Liver (tissue), 9 donors: ENCODE data around the gene ATG10. TPM values are rescaled to one million over a fixed set of nuclear protein-coding genes. Genes with fewer than 3 reads are reported as not detected.

Experiments used
- DNase-seq: peaks from one replicate; pipeline ENCODE4 v3.0.0-alpha.2; 2017; ENCODE audit warnings: low spot score
- H3K27ac ChIP-seq, 2 donors: one replicate each; pipeline ENCODE4 v1.7.0; 2013; ENCODE audit warnings: inconsistent platforms in 2 of 2, low read length in 2 of 2, control low read depth in 1 of 2, low read depth in 1 of 2, mild to moderate bottlenecking in 1 of 2
- H3K27me3 ChIP-seq, 4 donors: one replicate each; pipeline versions ENCODE4 v1.6.1 to v1.7.0; 2013; ENCODE audit warnings: low read length in 3 of 4, inconsistent platforms in 1 of 4, mild to moderate bottlenecking in 1 of 4, moderate library complexity in 1 of 4; ENCODE audit not compliant: control insufficient read depth in 4 of 4, insufficient read depth in 4 of 4
- H3K36me3 ChIP-seq, 4 donors: one replicate each; pipeline versions ENCODE4 v1.6.1 to v1.7.0; 2013; ENCODE audit warnings: low read length in 3 of 4, mild to moderate bottlenecking in 3 of 4, low read depth in 1 of 4, moderate library complexity in 1 of 4; ENCODE audit not compliant: control insufficient read depth in 4 of 4, insufficient read depth in 3 of 4
- H3K4me1 ChIP-seq, 4 donors: one replicate each; pipeline versions ENCODE4 v1.6.1 to v1.7.0; 2013; ENCODE audit warnings: low read length in 3 of 4, mild to moderate bottlenecking in 3 of 4, moderate library complexity in 1 of 4; ENCODE audit not compliant: control insufficient read depth in 4 of 4, insufficient read depth in 4 of 4
- H3K4me3 ChIP-seq, 3 donors: one replicate each; pipeline versions ENCODE4 v1.6.1 to v1.7.0; 2013; ENCODE audit warnings: low read length in 3 of 3, control low read depth in 1 of 3, low read depth in 1 of 3, mild to moderate bottlenecking in 1 of 3
- H3K9ac ChIP-seq, 2 donors: one replicate each; pipeline ENCODE4 v1.7.0; 2013; ENCODE audit warnings: low read length in 2 of 2, mild to moderate bottlenecking in 2 of 2, moderate library complexity in 2 of 2, control low read depth in 1 of 2, low read depth in 1 of 2
- H3K9me3 ChIP-seq, 4 donors: one replicate each; pipeline versions ENCODE4 v1.6.1 to v1.7.0; 2013; ENCODE audit warnings: low read length in 3 of 4; ENCODE audit not compliant: control insufficient read depth in 4 of 4
- ATF3 ChIP-seq: IDR thresholded peaks from 2 replicates; pipeline ENCODE4 v1.6.1; 2016; ENCODE audit warnings: antibody characterized with exemption
- EGR1 ChIP-seq, 2 donors: IDR thresholded peaks; 2 replicates each; pipeline ENCODE4 v1.6.1; 2016 to 2018; ENCODE audit warnings: antibody characterized with exemption in 2 of 2, low read depth in 2 of 2
- FOXA1 ChIP-seq: IDR thresholded peaks from 2 replicates; pipeline ENCODE4 v1.6.1; 2016; ENCODE audit warnings: antibody characterized with exemption
- FOXA2 ChIP-seq: IDR thresholded peaks from 2 replicates; pipeline ENCODE4 v1.6.1; 2016; ENCODE audit warnings: antibody characterized with exemption
- GABPA ChIP-seq, 2 donors: IDR thresholded peaks in 1 of 2; conservative IDR thresholded peaks in 1 of 2; 2 replicates each; pipeline ENCODE4 v1.6.1; 2016; ENCODE audit warnings: antibody characterized with exemption in 2 of 2, mild to moderate bottlenecking in 1 of 2, moderate library complexity in 1 of 2
- HNF4A ChIP-seq, 2 donors: conservative IDR thresholded peaks; 2 replicates each; pipeline ENCODE4 v1.6.1; 2016; ENCODE audit warnings: antibody characterized with exemption in 2 of 2, mild to moderate bottlenecking in 2 of 2
- HNF4G ChIP-seq: IDR thresholded peaks from 2 replicates; pipeline ENCODE4 v1.6.1; 2016; ENCODE audit warnings: antibody characterized with exemption
- JUND ChIP-seq, 2 donors: IDR thresholded peaks; 2 replicates each; pipeline ENCODE4 v1.6.1; 2016; ENCODE audit warnings: antibody characterized with exemption in 2 of 2
- NR2F2 ChIP-seq: IDR thresholded peaks from 2 replicates; pipeline ENCODE4 v1.6.1; 2016; ENCODE audit warnings: antibody characterized with exemption
- RAD21 ChIP-seq, 2 donors: IDR thresholded peaks; 2 replicates each; pipeline ENCODE4 v1.6.1; 2016; ENCODE audit warnings: antibody characterized with exemption in 2 of 2, mild to moderate bottlenecking in 2 of 2
- REST ChIP-seq: IDR thresholded peaks from 2 replicates; pipeline ENCODE4 v1.6.1; 2016; ENCODE audit warnings: antibody characterized with exemption, mild to moderate bottlenecking
- RXRA ChIP-seq, 2 donors: IDR thresholded peaks; 2 replicates each; pipeline ENCODE4 v1.6.1; 2017 to 2018; ENCODE audit warnings: antibody characterized with exemption in 2 of 2, mild to moderate bottlenecking in 1 of 2
- TAF1 ChIP-seq: conservative IDR thresholded peaks from 2 replicates; pipeline ENCODE4 v1.6.1; 2016; ENCODE audit warnings: antibody characterized with exemption, mild to moderate bottlenecking
- YY1 ChIP-seq: IDR thresholded peaks from 2 replicates; pipeline ENCODE4 v1.6.1; 2016; ENCODE audit warnings: antibody characterized with exemption, mild to moderate bottlenecking
- WGBS: extraction: QIAGEN DNeasy Blood & Tissue Kit; methylation state at CpG from one replicate; pipeline ENCODE4 v1.1.7; 2013; 5-methylcytosine and 5-hydroxymethylcytosine counted together
- polyA plus RNA-seq, 2 donors: library from polyadenylated mRNA; stranded (reverse) in 1 of 2; unstranded in 1 of 2; fragments of 200-250 nt in 1 of 2; fragments of >200 nt in 1 of 2; fragmentation: Nextera tagmentation in 1 of 2; extraction: Ambion mirVana in 1 of 2; gene quantifications; one replicate each; pipeline versions ENCODE4 v1.2.1 to v1.2.3, GENCODE V29; 2013 to 2015
- total RNA-seq, 2 donors: library from RNA; depleted of rRNA; stranded (reverse); fragments of >200 nt; gene quantifications; one replicate each; pipeline ENCODE4 v1.2.3, GENCODE V29; 2014
- TF ChIP-seq, protein P1 (sequence below): IDR thresholded peaks from 2 replicates; pipeline ENCODE4 v1.6.1; 2016; ENCODE audit warnings: antibody characterized with exemption
- TF ChIP-seq, protein P2 (sequence below): IDR thresholded peaks from 2 replicates; pipeline ENCODE4 v1.6.1; 2016; ENCODE audit warnings: antibody characterized with exemption
- donor health status: healthy.
- donor health status: healthy.
- donor health status: healthy.
- donor health status: healthy.
- donor health status: healthy.

The ATG10 gene
- total and polyA plus RNA-seq, 4 donors = 3.1 to 7.8 (median 7.4) TPM

DNA sequence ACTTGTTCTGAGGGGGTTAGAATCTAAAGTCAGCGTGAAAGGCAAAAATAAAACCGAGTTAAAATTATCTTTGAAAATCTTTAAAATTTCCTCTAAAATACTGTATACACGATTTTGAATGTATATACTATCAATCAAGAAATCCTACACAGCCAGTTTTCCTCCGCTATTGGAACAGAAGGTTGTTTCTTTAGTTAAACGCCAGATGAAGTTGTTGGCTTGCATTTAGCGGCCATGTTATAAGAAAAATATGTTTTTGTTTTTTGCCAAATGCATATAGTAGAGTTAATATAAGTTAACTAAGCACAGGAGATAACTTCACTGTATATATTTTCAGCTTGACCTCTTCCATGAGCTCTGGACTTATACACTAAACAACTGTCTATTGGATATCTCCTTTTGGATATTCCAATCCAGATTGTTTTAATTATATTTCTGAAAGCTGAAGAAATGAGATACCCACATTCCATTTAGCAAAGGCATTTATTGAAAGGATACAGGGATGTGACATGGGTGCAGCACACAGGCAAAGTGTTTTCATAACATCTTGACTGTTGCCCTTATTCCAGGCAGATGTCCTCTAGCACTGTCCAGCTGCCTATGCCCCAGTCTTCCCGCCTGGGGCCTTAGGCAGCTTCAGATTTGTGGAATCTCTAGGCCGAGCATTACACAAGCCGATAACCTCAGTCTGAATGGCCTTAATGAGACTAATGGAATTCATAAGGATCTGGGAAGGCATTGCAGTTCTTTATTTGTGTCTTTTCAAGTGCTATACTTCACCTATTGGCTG lies 10.0 kb upstream of the ATG10 start:
- Histone ChIP-seq H3K27ac (no peak overlapping the region), H3K27me3 (no peaks in the 10 kb centered on the region), H3K4me3 (no peak overlapping the region), H3K9me3 (no peaks in the 10 kb centered on the region), H3K4me1 (no peaks in the 10 kb centered on the region), H3K36me3 (no peaks in the 10 kb centered on the region), H3K9ac (no peak overlapping the region)
- TF ChIP-seq, protein P1, sequence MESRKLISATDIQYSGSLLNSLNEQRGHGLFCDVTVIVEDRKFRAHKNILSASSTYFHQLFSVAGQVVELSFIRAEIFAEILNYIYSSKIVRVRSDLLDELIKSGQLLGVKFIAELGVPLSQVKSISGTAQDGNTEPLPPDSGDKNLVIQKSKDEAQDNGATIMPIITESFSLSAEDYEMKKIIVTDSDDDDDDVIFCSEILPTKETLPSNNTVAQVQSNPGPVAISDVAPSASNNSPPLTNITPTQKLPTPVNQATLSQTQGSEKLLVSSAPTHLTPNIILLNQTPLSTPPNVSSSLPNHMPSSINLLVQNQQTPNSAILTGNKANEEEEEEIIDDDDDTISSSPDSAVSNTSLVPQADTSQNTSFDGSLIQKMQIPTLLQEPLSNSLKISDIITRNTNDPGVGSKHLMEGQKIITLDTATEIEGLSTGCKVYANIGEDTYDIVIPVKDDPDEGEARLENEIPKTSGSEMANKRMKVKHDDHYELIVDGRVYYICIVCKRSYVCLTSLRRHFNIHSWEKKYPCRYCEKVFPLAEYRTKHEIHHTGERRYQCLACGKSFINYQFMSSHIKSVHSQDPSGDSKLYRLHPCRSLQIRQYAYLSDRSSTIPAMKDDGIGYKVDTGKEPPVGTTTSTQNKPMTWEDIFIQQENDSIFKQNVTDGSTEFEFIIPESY = no peak
- TF ChIP-seq RXRA (IDR thresholded peaks at IDR 0.05) (no peak), FOXA2 (no peak), GABPA (IDR thresholded peaks at IDR 0.05 in 1 of 2, conservative IDR thresholded peaks at IDR 0.05 in 1 of 2) (no peak), NR2F2 (no peak), FOXA1 (no peak), HNF4A (conservative IDR thresholded peaks at IDR 0.05) (no peak), REST (no peak), YY1 (no peak), RAD21 (IDR thresholded peaks at IDR 0.05) (no peak), ATF3 (no peak), HNF4G (no peak), JUND (IDR thresholded peaks at IDR 0.05) (no peak), EGR1 (IDR thresholded peaks at IDR 0.05; ENCODE audit: low read depth in 2 of 2) (no peak)
- TF ChIP-seq, protein P2, sequence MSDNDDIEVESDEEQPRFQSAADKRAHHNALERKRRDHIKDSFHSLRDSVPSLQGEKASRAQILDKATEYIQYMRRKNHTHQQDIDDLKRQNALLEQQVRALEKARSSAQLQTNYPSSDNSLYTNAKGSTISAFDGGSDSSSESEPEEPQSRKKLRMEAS = no peak
- DNase-seq = no peak
- WGBS = 88% methylated on average over 9 of the region's 9 CpGs

DNA sequence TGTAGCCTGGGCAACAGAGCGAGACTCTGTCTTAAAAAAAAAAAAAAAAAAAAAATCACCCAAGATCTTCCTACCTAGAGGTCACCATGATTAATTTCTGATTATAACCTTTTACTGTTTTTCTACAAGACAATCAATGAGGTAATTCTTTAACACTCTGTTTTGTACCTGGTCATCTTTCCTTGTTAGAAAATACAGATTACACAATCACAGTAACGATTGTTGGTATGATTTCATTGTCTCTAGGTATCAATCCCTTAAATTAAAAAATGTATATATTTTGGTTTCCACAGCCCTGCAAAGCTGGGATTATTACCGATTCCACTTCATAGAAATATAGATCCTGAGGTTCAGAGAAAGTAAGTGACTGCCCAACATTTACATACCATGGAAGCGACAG lies 8.3 kb upstream of the ATG10 start:
- TF ChIP-seq TAF1 = no peak
- no peak for TF ChIP-seq REST
- TF ChIP-seq FOXA2 = no peak
- no peak for TF ChIP-seq EGR1 (IDR thresholded peaks at IDR 0.05; ENCODE audit: low read depth in 2 of 2)
- Histone ChIP-seq H3K9me3 (no peaks in the 10 kb centered on the region), H3K4me1 (no peaks in the 10 kb centered on the region), H3K27ac (no peak overlapping the region), H3K36me3 (no peaks in the 10 kb centered on the region), H3K9ac (no peak overlapping the region), H3K27me3 (no peaks in the 10 kb centered on the region), H3K4me3 (no peak overlapping the region)
- DNase-seq = no peak
- WGBS = 92% methylated on average over 4 of the region's 4 CpGs
